ENCODE measurements around the gene OR56A4.

The OR56A4 gene

DNA sequence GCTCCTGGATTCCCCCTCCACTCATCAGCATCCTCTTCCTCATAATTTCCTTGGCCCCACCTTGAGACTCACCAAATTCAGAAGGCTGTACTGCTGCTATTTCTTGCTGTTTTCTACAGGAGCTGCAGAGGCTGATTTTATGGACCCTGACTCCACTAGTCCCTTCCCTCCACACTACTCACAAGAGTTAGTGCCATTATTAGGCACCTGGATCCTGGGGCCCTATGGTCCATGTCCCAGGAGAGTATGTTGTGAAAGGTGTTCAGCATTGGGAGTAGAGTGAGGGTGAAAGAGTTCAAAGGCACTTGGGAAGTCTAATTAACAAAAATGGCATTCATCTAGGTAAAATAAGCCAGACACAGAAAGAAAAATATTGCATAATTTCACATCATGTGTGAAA is at the start of gene OR56A4:
TSS of gene OR56A4 (minus strand) at position 101 of the 400 bp plus-strand sequence. CDS start 3,954 bp downstream, outside the sequence.
- no peak for DNase-seq (ENCODE audit: low read depth)

- DNase-seq (ENCODE audit: low read depth), result no peak
Measured at GRCh38 chr11:6055569-6055968, 48.8 kb upstream of the OR56A4 start.

- DNase-seq (ENCODE audit: low read depth), result no peak
Measured at GRCh38 chr11:6052374-6052773, 45.6 kb upstream of the OR56A4 start.

- no peak for DNase-seq (ENCODE audit: low read depth)
Measured at GRCh38 chr11:6040874-6041273, 34.1 kb upstream of the OR56A4 start.

DNA sequence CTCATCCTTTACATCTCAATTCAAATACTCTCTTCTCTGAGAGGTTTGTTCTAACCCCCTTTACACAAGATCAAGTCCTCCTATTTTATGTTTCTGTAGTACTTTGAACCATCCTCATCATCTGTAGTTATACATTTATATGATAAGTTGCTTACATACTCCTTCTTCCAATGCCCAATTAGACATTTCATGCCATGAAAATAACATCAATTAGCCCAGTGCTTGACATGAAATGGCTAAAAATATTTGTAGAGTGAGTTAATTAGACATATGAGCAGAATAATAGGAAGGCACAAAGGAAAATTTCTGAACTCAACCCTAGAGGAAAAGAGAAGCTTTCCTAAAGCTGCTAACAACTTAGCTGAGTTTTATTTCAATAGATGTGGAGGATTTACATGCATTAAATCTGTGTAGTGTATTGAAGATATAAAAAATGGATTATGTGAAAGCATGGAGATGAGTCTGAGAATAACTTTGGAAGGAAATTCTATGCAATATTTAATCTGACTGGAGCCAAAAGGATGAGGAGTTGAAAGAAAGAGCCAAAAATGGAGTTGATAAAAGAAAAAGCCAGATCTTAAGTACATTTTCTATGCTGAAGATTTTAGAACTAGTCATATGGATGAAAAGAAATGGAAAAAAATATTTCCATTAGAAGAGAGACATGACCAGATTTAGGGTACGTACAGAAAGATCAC is 24.1 kb upstream of the OR56A4 start, which contains the start of gene OR56A1:
TSS of gene OR56A1 (minus strand) at position 51 of the 698 bp plus-strand sequence. CDS start 3,066 bp downstream, outside the sequence.
- DNase-seq (ENCODE audit: low read depth), result no peak

DNA sequence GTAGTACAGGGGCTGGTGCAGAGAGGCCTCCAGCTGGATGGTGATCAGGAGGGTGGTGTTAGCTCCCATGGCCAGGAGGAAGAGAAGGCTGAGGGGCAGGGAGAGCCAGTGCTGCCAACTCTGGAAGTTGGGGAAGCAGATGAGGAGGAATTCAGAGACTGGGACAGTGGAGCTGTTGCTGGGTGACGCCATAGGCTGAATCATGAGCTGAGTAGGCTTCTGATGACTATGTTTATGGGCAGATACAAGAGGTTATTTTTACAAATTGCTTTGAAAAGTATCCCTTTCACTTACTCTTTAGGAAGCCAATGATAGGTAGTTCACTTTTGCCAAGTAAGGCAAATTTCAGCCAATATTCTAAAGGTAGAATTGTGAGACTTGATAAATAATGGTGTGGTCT is 20.8 kb upstream of the OR56A4 start:
- no peak for DNase-seq (ENCODE audit: low read depth)

GRCh38 chr11:6025056-6025455 is 18.3 kb upstream of the OR56A4 start:
- DNase-seq (ENCODE audit: low read depth), result no peak

DNA sequence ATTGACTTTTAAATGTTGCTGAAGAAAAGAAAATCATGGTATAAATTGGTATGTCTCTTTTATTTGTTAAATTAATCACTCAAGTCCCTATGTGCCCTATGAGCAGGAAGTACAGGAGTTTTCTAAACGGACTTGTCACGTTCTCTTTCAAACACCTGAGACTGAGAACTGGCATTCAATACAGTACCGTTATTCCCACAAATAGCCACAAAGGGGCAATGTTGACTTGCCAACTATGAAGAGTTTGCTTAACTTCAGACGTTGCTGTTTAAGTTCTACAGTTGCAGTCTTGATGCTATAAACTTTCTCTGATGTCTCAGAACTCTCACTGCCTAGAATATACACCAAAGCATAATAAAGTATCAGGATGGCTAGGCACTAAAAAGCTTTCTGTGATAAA is 16.2 kb upstream of the OR56A4 start:
- peak; percentile 22 for DNase-seq (ENCODE audit: low read depth)

GRCh38 chr11:6013042-6013441 is 6.3 kb upstream of the OR56A4 start:
- no peak for DNase-seq (ENCODE audit: low read depth)

- DNase-seq (ENCODE audit: low read depth), result no peak
Measured at GRCh38 chr11:6012035-6012668, 5.4 kb upstream of the OR56A4 start.

DNA sequence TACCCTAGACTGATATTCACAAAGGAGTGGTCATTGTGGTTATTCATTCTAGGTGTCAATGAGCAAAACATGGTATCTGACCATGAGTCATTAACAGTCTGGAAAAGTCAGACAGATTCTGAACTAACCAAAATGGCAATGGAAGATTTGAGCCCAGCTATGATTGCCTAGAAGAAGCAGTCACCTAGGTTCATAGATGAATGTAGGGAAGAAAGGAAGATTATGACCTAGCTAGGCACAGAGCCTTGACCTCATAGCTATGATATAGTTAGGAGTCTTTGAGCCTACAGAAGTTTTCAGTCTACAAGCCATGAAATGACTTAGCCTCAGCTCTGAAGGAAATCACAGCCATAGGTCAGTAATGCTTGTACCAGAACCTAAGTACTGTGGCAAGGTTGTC is 351 bp downstream of the OR56A4 start:
- DNase-seq (ENCODE audit: low read depth), result no peak

DNA sequence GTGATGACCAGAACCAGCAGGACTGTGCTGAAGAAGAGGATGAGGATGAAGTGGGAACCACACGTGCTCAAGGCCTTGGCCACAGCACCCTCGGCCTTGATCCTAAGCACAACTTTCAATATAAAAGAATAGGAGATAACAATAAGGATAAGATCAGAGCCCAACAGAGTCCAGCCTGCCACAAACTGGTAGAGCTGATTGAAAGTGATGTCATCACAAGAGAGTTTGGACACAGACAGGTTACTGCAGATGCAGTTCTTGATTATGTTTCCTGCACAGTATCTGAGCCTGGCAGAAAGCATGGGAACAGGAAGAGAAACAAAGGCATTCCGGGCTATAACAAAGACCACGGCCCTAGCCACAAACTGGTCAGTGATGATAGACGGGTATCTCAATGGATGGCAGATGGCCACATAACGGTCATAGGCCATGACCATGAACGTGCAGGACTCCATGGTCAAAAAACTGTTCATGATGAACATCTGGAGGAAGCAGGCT is 4.5 kb downstream of the OR56A4 start:
- DNase-seq (ENCODE audit: low read depth), result no peak

DNA sequence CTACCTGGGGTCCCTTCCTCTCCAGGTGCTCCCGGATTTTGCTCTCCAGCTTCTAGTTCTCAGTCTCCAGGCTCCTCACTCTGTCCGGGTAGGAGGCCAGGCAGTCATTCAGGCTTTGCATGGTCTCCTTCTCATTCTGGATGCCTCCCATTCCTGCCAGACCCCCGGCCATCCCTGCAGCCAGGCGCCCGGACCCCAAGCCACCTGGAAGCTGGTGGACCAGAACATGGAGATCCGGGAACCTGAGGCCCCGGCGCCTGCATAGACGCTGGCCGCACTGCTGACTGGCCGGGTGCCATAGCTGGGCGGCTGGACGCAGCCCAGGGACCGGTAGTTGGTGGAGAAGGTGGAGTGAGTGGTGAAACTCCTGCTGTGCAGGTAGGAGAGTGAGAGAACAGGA is 12.0 kb downstream of the OR56A4 start:
- no peak for DNase-seq (ENCODE audit: low read depth)

DNA sequence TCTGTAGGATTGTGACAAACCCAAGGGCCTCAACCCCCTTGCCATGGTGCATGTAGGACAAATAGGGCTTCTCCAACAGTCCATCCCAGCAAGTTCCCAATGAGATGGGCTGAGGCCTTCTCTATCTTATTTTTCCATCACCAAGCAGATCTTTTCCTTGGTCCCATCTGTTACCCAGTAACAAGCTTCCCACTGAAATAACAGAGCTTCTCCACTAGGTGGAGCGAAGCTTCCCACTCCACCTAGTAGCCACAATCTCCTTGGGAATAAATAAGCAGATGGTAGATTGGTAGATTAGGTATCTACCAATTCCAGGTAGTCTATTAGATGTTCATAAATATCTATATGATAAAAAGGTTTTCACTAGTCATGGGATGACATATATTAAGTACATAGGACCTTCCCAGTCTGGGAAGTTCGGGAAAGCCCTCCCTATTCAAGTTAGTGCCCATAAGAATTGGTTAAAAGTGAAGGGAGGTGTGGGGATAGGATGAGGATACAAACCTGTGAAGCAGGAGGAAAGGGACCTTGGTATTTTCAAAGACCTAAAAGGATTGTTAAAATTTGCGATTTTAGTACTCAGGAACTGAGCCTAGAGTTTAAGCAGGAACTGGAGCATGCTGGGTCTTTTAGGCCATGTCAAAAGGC is 14.0 kb downstream of the OR56A4 start:
- DNase-seq (ENCODE audit: low read depth), result no peak

DNA sequence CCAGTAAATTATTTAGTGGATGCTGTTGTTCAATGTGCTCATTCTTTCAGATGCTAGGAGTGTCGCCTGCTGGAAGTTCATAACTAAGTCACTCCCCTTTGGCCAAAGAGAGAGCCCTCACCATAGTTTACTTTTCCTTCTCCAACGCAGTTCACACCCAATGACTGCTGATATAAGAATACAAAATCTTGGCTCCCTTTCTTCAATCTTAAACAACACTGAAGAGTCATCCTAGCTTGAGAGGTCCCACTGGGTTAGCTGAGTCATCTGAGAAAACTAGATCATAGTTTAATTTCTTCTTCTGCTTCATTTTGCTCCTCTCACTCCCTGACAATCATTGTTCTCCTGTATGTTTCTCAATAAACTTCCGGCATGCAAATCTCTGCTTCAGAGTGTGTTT is 14.6 kb downstream of the OR56A4 start:
- peak; percentile 30 for DNase-seq (ENCODE audit: low read depth)

DNA sequence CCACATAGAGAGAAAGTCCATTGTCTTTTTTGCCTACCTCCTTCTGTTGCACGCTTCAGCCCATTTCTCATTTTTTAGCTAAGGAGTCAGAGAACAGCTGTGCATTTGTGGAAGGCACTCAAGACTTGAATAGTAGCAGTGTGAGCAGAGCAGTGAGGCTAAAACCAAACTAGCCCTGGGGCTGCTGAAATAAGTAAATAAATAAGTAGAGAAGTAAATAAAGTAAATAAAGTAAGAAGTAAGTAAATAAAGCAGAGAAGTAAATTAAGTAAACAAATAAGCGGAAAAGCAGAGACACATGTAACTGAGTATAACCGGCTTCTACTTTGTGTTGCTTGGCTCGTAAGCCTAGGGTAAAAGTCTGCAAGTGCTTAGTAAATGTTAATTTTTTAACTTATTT is 17.5 kb downstream of the OR56A4 start:
- no peak for DNase-seq (ENCODE audit: low read depth)

DNA sequence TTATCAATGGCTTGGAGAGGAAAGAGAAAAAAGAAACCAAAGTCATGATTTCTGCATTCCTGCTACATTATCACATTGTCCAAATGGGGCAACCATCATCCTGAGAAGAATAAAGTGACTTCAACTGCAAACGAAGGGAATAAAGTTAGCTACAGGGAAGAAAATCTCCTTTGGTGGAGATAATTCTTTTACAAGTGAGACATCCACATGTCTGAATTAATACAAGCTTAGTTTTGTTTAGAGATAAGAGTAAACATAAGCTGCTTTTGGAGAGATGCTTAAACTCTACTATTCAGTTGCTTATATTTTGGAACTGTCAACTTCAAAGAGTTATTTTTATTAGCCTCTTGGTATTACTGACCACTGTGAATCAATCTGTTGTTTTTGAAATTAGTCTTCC is 19.9 kb downstream of the OR56A4 start, which contains the start of gene OR52L1:
TSS of gene OR52L1 (minus strand) at position 101 of the 400 bp plus-strand sequence. CDS start at position 46, 55 bp downstream.
- DNase-seq (ENCODE audit: low read depth), result no peak

- no peak for DNase-seq (ENCODE audit: low read depth)
Measured at GRCh38 chr11:5983443-5983842, 23.3 kb downstream of the OR56A4 start.

DNA sequence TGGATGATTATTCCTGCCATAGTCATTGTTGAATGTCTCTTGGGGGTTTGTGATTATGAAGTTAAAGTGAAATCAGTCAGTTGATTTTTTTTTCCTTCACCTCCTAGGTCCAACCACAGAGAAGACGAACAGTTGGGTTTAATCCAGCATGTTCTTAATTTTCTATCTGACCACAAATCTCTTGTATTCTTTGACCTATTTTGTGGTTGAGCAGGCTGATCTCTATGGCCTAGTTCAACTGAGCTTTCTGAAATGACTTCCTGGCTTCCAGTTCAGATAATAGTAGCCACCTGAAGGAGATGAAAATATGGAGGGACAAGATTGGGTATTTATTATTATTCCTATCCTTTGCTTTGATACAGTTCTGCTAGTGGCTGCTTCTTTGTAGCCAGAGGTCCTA is 33.2 kb downstream of the OR56A4 start:
- DNase-seq (ENCODE audit: low read depth), result no peak

- DNase-seq (ENCODE audit: low read depth), result no peak
Measured at GRCh38 chr11:5968394-5968793, 38.4 kb downstream of the OR56A4 start, which contains the start of gene OR56A5. Gene OR56A5, minus strand, starts transcription at chr11:5968494. Its CDS starts 0 bp downstream, at chr11:5968494.

DNA sequence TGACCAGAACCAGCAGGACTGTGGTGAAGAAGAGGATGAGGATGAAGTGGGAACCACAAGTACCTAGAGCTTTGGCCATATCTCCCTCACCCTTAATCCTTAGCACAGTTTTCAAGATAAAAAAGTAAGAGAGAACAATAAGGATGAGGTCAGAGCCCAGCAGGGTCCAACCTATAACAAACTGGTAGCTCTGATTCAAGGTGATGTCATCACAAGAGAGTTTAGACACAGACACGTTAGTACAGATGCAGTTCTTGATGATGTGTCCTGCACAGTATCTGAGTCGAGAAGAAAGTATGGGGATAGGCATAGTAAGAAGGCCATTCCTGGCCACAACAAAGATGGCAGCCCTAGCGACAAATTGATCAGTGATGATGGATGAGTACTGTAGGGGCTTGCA is 39.0 kb downstream of the OR56A4 start:
- DNase-seq (ENCODE audit: low read depth), result no peak

DNA sequence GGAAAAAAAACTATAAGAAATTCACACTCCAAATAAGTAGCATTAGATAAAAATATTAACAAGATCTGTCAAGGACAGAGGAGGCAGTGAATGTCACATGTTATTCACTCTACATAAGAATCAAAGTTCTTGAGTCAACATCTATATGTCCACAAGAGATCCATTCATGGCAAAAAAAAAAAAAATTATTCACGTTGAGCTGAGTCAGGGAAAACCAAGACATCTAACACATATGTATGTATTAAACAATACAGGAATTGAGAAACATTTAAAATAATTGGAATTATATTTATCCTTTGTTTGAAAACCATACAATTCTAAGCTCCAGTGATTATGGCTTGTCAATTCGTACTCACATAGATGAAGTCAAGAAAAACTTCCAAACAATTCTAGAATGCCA is 39.8 kb downstream of the OR56A4 start:
- DNase-seq (ENCODE audit: low read depth), result no peak
